Measurements from ENCODE around the gene TRAPPC12.
"Not testable (repeated sequence)": the region's sequence is repeated elsewhere in the genome, so short reads cannot be mapped to it uniquely, and the experiment has no call there.

The TRAPPC12 gene

GRCh38 chr2:3491716-3492474 lies 112.4 kb downstream of the TRAPPC12 start:
- peaks cover 17% of the 10 kb centered on the region for H3K4me1 ChIP-seq (ENCODE audit: control insufficient read depth, insufficient read depth, low read length)
- H3K27ac ChIP-seq (ENCODE audit: insufficient read depth, low read depth, low read length, poor library complexity, severe bottlenecking), result no peak overlapping the region
- H3K36me3 ChIP-seq (ENCODE audit: control insufficient read depth, insufficient read depth, low read length), result no peaks in the 10 kb centered on the region
- H3K27me3 ChIP-seq (ENCODE audit: control insufficient read depth, insufficient read depth, low read length, poor library complexity, severe bottlenecking), result no peaks in the 10 kb centered on the region
- H3K9me3 ChIP-seq (ENCODE audit: control insufficient read depth, low read length), result no peaks in the 10 kb centered on the region
- no peak overlapping the region for H3K4me3 ChIP-seq (ENCODE audit: insufficient read depth, low read depth, low read length)
- WGBS, 2 experiments, result 92% methylated on average over 17 of the region's 17 CpGs

- H3K36me3 ChIP-seq (ENCODE audit: control insufficient read depth, insufficient read depth, low read length); H3K27ac ChIP-seq (ENCODE audit: insufficient read depth, low read depth, low read length, poor library complexity, severe bottlenecking); H3K4me3 ChIP-seq (ENCODE audit: insufficient read depth, low read depth, low read length); H3K27me3 ChIP-seq (ENCODE audit: control insufficient read depth, insufficient read depth, low read length, poor library complexity, severe bottlenecking); H3K9me3 ChIP-seq (ENCODE audit: control insufficient read depth, low read length): not testable (repeated sequence)
- peaks cover 17% of the 10 kb centered on the region for H3K4me1 ChIP-seq (ENCODE audit: control insufficient read depth, insufficient read depth, low read length)
- 89 to 92% methylated on average over 12 of the region's 12 CpGs for WGBS, 2 experiments
Observed at GRCh38 chr2:3492475-3492787, 112.9 kb downstream of the TRAPPC12 start.

GRCh38 chr2:3492951-3493614 lies 113.6 kb downstream of the TRAPPC12 start:
- WGBS, 2 experiments, result 91 to 93% methylated on average over 29 of the region's 29 CpGs

GRCh38 chr2:3493615-3494007 lies 114.1 kb downstream of the TRAPPC12 start:
- H3K27ac ChIP-seq (ENCODE audit: insufficient read depth, low read depth, low read length, poor library complexity, severe bottlenecking), result no peak overlapping the region
- 57 to 58% methylated on average over 10 of the region's 10 CpGs for WGBS, 2 experiments
- H3K36me3 ChIP-seq (ENCODE audit: control insufficient read depth, insufficient read depth, low read length), result no peaks in the 10 kb centered on the region

More at GRCh38 chr2:3492951-3493614, 113.6 kb downstream of the TRAPPC12 start:
- no peaks in the 10 kb centered on the region for H3K9me3 ChIP-seq (ENCODE audit: control insufficient read depth, low read length)
- H3K27ac ChIP-seq (ENCODE audit: insufficient read depth, low read depth, low read length, poor library complexity, severe bottlenecking), result no peak overlapping the region
- peaks cover 17% of the 10 kb centered on the region for H3K4me1 ChIP-seq (ENCODE audit: control insufficient read depth, insufficient read depth, low read length)
- no peak overlapping the region for H3K4me3 ChIP-seq (ENCODE audit: insufficient read depth, low read depth, low read length)
- no peaks in the 10 kb centered on the region for H3K36me3 ChIP-seq (ENCODE audit: control insufficient read depth, insufficient read depth, low read length)
- no peaks in the 10 kb centered on the region for H3K27me3 ChIP-seq (ENCODE audit: control insufficient read depth, insufficient read depth, low read length, poor library complexity, severe bottlenecking)

GRCh38 chr2:3494984-3495666 lies 115.6 kb downstream of the TRAPPC12 start:
- Histone ChIP-seq H3K4me3 (ENCODE audit: insufficient read depth, low read depth, low read length) (no peak overlapping the region), H3K9me3 (ENCODE audit: control insufficient read depth, low read length) (no peaks in the 10 kb centered on the region), H3K27me3 (ENCODE audit: control insufficient read depth, insufficient read depth, low read length, poor library complexity, severe bottlenecking) (no peaks in the 10 kb centered on the region), H3K27ac (ENCODE audit: insufficient read depth, low read depth, low read length, poor library complexity, severe bottlenecking) (no peak overlapping the region), H3K4me1 (ENCODE audit: control insufficient read depth, insufficient read depth, low read length) (peaks cover 7% of the 10 kb centered on the region), H3K36me3 (ENCODE audit: control insufficient read depth, insufficient read depth, low read length) (no peaks in the 10 kb centered on the region)
- WGBS, 2 experiments, result 93 to 94% methylated on average over 13 of the region's 13 CpGs

More at GRCh38 chr2:3493615-3494007, 114.1 kb downstream of the TRAPPC12 start:
- Histone ChIP-seq H3K4me1 (ENCODE audit: control insufficient read depth, insufficient read depth, low read length) (peaks cover 15% of the 10 kb centered on the region), H3K9me3 (ENCODE audit: control insufficient read depth, low read length) (no peaks in the 10 kb centered on the region), H3K4me3 (ENCODE audit: insufficient read depth, low read depth, low read length) (no peak overlapping the region), H3K27me3 (ENCODE audit: control insufficient read depth, insufficient read depth, low read length, poor library complexity, severe bottlenecking) (no peaks in the 10 kb centered on the region)

- H3K36me3 ChIP-seq (ENCODE audit: control insufficient read depth, insufficient read depth, low read length); H3K4me3 ChIP-seq (ENCODE audit: insufficient read depth, low read depth, low read length); H3K27me3 ChIP-seq (ENCODE audit: control insufficient read depth, insufficient read depth, low read length, poor library complexity, severe bottlenecking); H3K9me3 ChIP-seq (ENCODE audit: control insufficient read depth, low read length); H3K4me1 ChIP-seq (ENCODE audit: control insufficient read depth, insufficient read depth, low read length); H3K27ac ChIP-seq (ENCODE audit: insufficient read depth, low read depth, low read length, poor library complexity, severe bottlenecking): not testable (repeated sequence)
- WGBS, 2 experiments, result 92 to 95% methylated on average over 15 of the region's 15 CpGs
Observed at GRCh38 chr2:3496708-3497080, 117.2 kb downstream of the TRAPPC12 start.

- Histone ChIP-seq H3K36me3 (ENCODE audit: control insufficient read depth, insufficient read depth, low read length) (peaks cover 3% of the 10 kb centered on the region), H3K9me3 (ENCODE audit: control insufficient read depth, low read length) (no peaks in the 10 kb centered on the region)
- 96 to 97% methylated on average over 18 of the region's 18 CpGs for WGBS, 2 experiments
Observed at GRCh38 chr2:3498783-3499394, 119.4 kb downstream of the TRAPPC12 start.

GRCh38 chr2:3500326-3500899 lies 120.9 kb downstream of the TRAPPC12 start:
- Histone ChIP-seq H3K4me1 (ENCODE audit: control insufficient read depth, insufficient read depth, low read length) (no peaks in the 10 kb centered on the region), H3K36me3 (ENCODE audit: control insufficient read depth, insufficient read depth, low read length) (peaks cover 3% of the 10 kb centered on the region), H3K27me3 (ENCODE audit: control insufficient read depth, insufficient read depth, low read length, poor library complexity, severe bottlenecking) (no peaks in the 10 kb centered on the region), H3K4me3 (ENCODE audit: insufficient read depth, low read depth, low read length) (no peak overlapping the region), H3K27ac (ENCODE audit: insufficient read depth, low read depth, low read length, poor library complexity, severe bottlenecking) (no peak overlapping the region), H3K9me3 (ENCODE audit: control insufficient read depth, low read length) (no peaks in the 10 kb centered on the region)
- 95 to 97% methylated on average over 34 of the region's 34 CpGs for WGBS, 2 experiments

More at GRCh38 chr2:3498783-3499394, 119.4 kb downstream of the TRAPPC12 start:
- Histone ChIP-seq H3K4me3 (ENCODE audit: insufficient read depth, low read depth, low read length) (no peak overlapping the region), H3K4me1 (ENCODE audit: control insufficient read depth, insufficient read depth, low read length) (peaks cover 2% of the 10 kb centered on the region), H3K27me3 (ENCODE audit: control insufficient read depth, insufficient read depth, low read length, poor library complexity, severe bottlenecking) (no peaks in the 10 kb centered on the region), H3K27ac (ENCODE audit: insufficient read depth, low read depth, low read length, poor library complexity, severe bottlenecking) (peak overlapping the region; percentile 8)

- H3K4me3 ChIP-seq (ENCODE audit: insufficient read depth, low read depth, low read length), result no peak overlapping the region
- H3K9me3 ChIP-seq (ENCODE audit: control insufficient read depth, low read length), result no peaks in the 10 kb centered on the region
Observed at GRCh38 chr2:3503046-3503445, 123.6 kb downstream of the TRAPPC12 start.

GRCh38 chr2:3503483-3503882 lies 124.0 kb downstream of the TRAPPC12 start:
- no peak overlapping the region for H3K27ac ChIP-seq (ENCODE audit: insufficient read depth, low read depth, low read length, poor library complexity, severe bottlenecking)
- no peaks in the 10 kb centered on the region for H3K9me3 ChIP-seq (ENCODE audit: control insufficient read depth, low read length)
- no peaks in the 10 kb centered on the region for H3K4me1 ChIP-seq (ENCODE audit: control insufficient read depth, insufficient read depth, low read length)
- peaks cover 3% of the 10 kb centered on the region for H3K36me3 ChIP-seq (ENCODE audit: control insufficient read depth, insufficient read depth, low read length)
- no peaks in the 10 kb centered on the region for H3K27me3 ChIP-seq (ENCODE audit: control insufficient read depth, insufficient read depth, low read length, poor library complexity, severe bottlenecking)
- H3K4me3 ChIP-seq (ENCODE audit: insufficient read depth, low read depth, low read length), result no peak overlapping the region
- 96% methylated on average over 13 of the region's 13 CpGs for WGBS, 2 experiments

More at GRCh38 chr2:3503046-3503445, 123.6 kb downstream of the TRAPPC12 start:
- Histone ChIP-seq H3K27me3 (ENCODE audit: control insufficient read depth, insufficient read depth, low read length, poor library complexity, severe bottlenecking) (no peaks in the 10 kb centered on the region), H3K36me3 (ENCODE audit: control insufficient read depth, insufficient read depth, low read length) (peaks cover 3% of the 10 kb centered on the region), H3K4me1 (ENCODE audit: control insufficient read depth, insufficient read depth, low read length) (no peaks in the 10 kb centered on the region), H3K27ac (ENCODE audit: insufficient read depth, low read depth, low read length, poor library complexity, severe bottlenecking) (no peak overlapping the region)
- WGBS, 2 experiments, result 94 to 96% methylated on average over 14 of the region's 14 CpGs
